Colonic mucosa (tissue), 4 donors: ENCODE results near the gene CALM1. TPM values are rescaled to one million over a fixed set of nuclear protein-coding genes. Genes with fewer than 3 reads are reported as not detected.

ENCODE experiments used
- DNase-seq: peaks from one replicate; pipeline ENCODE4 v3.0.0-alpha.2; 2020
- H3K27ac ChIP-seq: fragments of 200-600 bp; one replicate; pipeline ENCODE4 v1.8.0; 2021
- H3K27me3 ChIP-seq: fragments of 200-600 bp; one replicate; pipeline ENCODE4 v1.8.0; 2021
- H3K36me3 ChIP-seq: fragments of 200-600 bp; one replicate; pipeline ENCODE4 v1.8.0; 2021
- H3K4me1 ChIP-seq: fragments of 200-600 bp; one replicate; pipeline ENCODE4 v1.8.0; 2021; ENCODE audit warnings: mild to moderate bottlenecking
- H3K4me3 ChIP-seq: fragments of 200-600 bp; one replicate; pipeline ENCODE4 v1.8.0; 2021
- H3K9ac ChIP-seq, 2 donors: one replicate each; pipeline ENCODE4 v1.7.0; 2013; ENCODE audit warnings: control low read depth in 2 of 2, low read depth in 2 of 2, low read length in 2 of 2
- H3K9me3 ChIP-seq: fragments of 200-600 bp; one replicate; pipeline ENCODE4 v1.8.0; 2021
- CTCF ChIP-seq: fragments of 200-600 bp; IDR thresholded peaks from one replicate; pipeline ENCODE4 v1.8.0; 2022; ENCODE audit warnings: antibody characterized with exemption, mild to moderate bottlenecking
- intact Hi-C: fragments of 100-400 bp; cut with DNase I; formaldehyde crosslinking; loops from one replicate; pipeline ENCODE4 v1.14.1; 2022
- total RNA-seq, 2 donors: library from RNA; stranded (reverse); fragmentation: NEBNext Ultra II Directional in 1 of 2; extraction: Animal tissue kit (Norgen Biotek cat#: 25700) in 1 of 2; gene quantifications; one replicate each; pipeline ENCODE4 v1.2.1, GENCODE V29; 2021
- donor health status: healthy.
- donor health status: DM: no; HTN: no; CAD: no.
- donor health status: DM: no; HTN: no; CAD: no.

Gene CALM1
- total RNA-seq, 2 donors from 2014 or later = 676 to 714 TPM

- H3K9ac ChIP-seq = no peak overlapping the region
- intact Hi-C loops = no loop called here
- no peak for TF ChIP-seq CTCF
- no peaks in the 10 kb centered on the region for H3K4me1 ChIP-seq
- no peak overlapping the region for H3K27ac ChIP-seq
- no peaks in the 10 kb centered on the region for H3K36me3 ChIP-seq
- no peaks in the 10 kb centered on the region for H3K9me3 ChIP-seq
- H3K27me3 ChIP-seq = no peaks in the 10 kb centered on the region
- no peak overlapping the region for H3K4me3 ChIP-seq
- DNase-seq = no peak
These were observed 58.3 kb downstream of the CALM1 start for GRCh38 chr14:90455100-90455571.

GRCh38 chr14:90456551-90456950 lies 59.7 kb downstream of the CALM1 start:
- Histone ChIP-seq H3K27ac (no peak overlapping the region), H3K9me3 (no peaks in the 10 kb centered on the region), H3K9ac (no peak overlapping the region), H3K4me1 (no peaks in the 10 kb centered on the region), H3K27me3 (no peaks in the 10 kb centered on the region), H3K4me3 (no peak overlapping the region), H3K36me3 (no peaks in the 10 kb centered on the region)
- TF ChIP-seq CTCF = no peak
- intact Hi-C loops = no loop called here
- no peak for DNase-seq

GRCh38 chr14:90457186-90457585 lies 60.4 kb downstream of the CALM1 start:
- intact Hi-C loops = no loop called here
- no peaks in the 10 kb centered on the region for H3K4me1 ChIP-seq
- no peak overlapping the region for H3K9ac ChIP-seq
- no peak overlapping the region for H3K27ac ChIP-seq
- no peak for DNase-seq
- H3K36me3 ChIP-seq = no peaks in the 10 kb centered on the region
- H3K9me3 ChIP-seq = no peaks in the 10 kb centered on the region
- TF ChIP-seq CTCF = no peak
- H3K4me3 ChIP-seq = no peak overlapping the region
- no peaks in the 10 kb centered on the region for H3K27me3 ChIP-seq

Other genes starting within 250 kb of the CALM1 start
- gene PSMC1, start 140.5 kb upstream of the CALM1 start, total RNA-seq = 10 to 100 TPM; 68.3 to 92.6 TPM
- gene NRDE2, start 65.1 kb upstream of the CALM1 start, total RNA-seq = 10 to 100 TPM; 14.7 to 22.1 TPM